Measurements from ENCODE around the gene GUK1.

GUK1 gene

DNA sequence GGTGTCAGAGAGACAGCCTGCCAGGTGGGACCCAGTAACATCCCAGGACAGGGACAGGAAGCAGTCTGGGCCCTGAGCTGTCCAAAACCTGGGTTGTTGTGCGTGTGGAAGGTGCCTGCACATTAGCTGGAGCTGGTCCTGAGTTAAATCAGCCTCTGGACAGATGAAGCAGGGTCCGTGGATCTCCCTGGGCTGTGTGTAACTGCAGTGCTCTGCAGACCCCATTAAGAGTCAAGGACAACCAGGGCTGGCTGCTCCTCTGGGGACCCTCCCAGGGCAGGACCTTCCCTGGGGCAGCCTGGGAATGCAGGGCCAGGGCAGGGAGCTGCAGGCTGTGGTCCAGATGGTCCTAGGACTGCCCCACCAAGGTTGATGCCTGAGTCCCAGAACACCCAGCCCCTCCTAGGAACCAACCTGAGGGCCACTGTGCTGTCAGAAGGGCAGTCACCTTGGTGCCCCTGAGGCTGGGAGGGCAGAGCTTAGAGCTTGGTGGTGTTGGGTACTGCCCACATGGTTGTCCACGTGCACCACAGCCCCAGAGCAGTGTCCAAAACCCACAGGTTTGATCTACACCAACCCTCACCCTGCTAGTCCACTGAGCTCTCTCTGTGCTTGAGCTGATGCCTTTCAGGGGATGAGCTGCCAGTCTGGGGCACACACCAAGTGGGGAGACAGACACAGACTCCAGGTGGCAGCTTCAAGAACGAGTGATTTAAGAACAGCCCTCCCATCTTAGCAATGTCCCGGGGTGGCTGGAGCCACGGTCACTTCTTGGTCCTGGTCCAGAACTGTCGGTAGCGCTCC is 33.9 kb upstream of the GUK1 start:
- TF ChIP-seq, protein P1, sequence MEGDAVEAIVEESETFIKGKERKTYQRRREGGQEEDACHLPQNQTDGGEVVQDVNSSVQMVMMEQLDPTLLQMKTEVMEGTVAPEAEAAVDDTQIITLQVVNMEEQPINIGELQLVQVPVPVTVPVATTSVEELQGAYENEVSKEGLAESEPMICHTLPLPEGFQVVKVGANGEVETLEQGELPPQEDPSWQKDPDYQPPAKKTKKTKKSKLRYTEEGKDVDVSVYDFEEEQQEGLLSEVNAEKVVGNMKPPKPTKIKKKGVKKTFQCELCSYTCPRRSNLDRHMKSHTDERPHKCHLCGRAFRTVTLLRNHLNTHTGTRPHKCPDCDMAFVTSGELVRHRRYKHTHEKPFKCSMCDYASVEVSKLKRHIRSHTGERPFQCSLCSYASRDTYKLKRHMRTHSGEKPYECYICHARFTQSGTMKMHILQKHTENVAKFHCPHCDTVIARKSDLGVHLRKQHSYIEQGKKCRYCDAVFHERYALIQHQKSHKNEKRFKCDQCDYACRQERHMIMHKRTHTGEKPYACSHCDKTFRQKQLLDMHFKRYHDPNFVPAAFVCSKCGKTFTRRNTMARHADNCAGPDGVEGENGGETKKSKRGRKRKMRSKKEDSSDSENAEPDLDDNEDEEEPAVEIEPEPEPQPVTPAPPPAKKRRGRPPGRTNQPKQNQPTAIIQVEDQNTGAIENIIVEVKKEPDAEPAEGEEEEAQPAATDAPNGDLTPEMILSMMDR (IDR thresholded peaks at IDR 0.05), result no peak
- Histone ChIP-seq H3K27ac (no peak overlapping the region), H3K4me3 (no peak overlapping the region)
- DNase-seq (ENCODE audit: low spot score), result no peak

DNA sequence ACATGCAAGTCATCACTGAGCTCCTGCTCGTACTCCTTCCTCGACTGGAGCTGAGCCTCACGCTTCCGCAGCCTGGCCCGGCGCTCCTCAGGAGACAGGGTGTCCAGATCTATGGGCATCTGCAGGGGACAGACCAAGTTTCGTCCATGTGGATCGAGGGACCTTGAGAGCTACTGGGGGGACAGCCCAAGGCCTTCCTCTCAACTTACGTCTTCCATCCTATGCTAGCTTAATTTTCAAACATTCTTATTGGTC is 33.4 kb upstream of the GUK1 start:
- Histone ChIP-seq H3K27ac (no peak overlapping the region), H3K4me3 (no peak overlapping the region)
- DNase-seq (ENCODE audit: low spot score), result no peak
- TF ChIP-seq, protein P1 (IDR thresholded peaks at IDR 0.05), result no peak

DNA sequence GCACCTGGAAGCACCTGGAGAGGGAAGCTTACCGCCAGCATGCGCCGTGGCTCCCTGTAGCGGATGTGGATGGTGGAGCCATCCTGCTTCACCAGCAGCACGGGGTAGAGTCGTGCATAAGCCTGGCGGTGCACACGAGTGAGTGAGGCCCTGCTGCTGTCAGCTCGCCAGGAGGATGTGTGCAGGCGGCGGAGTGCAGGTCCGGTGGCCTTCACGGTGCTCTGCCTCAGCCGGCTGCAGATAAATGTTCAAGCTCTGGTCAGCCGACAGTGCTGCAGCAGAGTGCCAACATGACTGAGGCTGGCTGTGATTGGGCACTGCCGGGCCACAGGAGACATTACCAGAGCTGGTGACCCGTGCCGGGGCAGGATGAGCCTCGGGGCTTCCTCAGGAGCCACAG is 32.4 kb upstream of the GUK1 start:
- Histone ChIP-seq H3K27ac (no peak overlapping the region), H3K4me3 (no peak overlapping the region)
- TF ChIP-seq, protein P1 (IDR thresholded peaks at IDR 0.05), result no peak
- no peak for DNase-seq (ENCODE audit: low spot score)

DNA sequence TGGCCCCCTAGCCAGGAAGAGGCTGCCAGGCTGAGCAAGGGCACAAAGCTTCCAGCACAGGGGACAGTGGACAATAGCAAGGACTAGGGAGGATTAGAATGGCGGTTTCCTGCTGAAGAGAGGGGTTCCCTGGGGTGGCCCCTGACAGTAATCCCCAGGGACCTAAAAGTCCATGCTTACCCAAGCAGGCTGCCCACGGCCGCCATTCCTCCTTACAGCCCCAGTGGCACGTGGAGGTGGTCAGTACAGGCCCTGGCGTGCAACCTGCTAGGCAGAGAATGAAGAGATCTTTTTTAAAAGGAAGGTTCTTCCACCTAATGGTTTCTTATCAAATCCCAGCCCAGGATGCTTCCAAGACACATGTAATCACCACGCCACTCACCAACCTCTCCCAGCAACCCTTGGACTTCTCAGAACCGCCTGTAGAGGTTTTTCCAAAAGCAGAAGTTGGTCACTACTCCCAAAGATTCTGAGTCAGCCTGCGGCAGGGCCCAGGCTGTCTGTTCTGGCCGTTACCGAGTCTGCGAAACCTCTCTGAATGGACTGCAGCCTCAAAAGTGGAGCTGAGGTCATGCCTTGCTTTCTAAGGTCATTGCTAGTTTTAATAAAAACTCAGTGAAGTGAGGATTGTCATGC is 31.9 kb upstream of the GUK1 start:
- no peak for DNase-seq (ENCODE audit: low spot score)
- Histone ChIP-seq H3K27ac (peak overlapping the region; percentile 93 to 96), H3K4me3 (peak overlapping the region; percentile 92)
- TF ChIP-seq, protein P1 (IDR thresholded peaks at IDR 0.05), result no peak

DNA sequence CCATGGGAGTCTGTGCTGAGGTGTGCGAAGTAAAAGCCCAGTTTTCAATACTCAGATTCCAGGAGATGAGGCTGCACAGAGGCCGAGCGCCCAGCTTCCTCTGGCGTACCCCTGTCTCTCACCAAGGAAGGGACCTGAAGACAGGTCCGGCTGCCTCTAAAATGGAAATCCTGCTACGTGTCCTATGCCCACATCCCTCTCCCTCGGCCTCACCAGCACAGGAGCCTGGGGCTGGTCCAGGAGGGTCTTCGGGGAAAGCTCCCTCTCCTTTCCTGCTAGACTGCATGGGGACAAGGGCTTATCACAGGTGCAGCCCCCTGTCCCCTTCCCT is 31.4 kb upstream of the GUK1 start:
- TF ChIP-seq, protein P1 (IDR thresholded peaks at IDR 0.05), result no peak
- no peak for DNase-seq (ENCODE audit: low spot score)
- peak overlapping the region; percentile 93 to 96 for H3K27ac ChIP-seq
- peak overlapping the region; percentile 92 for H3K4me3 ChIP-seq

DNA sequence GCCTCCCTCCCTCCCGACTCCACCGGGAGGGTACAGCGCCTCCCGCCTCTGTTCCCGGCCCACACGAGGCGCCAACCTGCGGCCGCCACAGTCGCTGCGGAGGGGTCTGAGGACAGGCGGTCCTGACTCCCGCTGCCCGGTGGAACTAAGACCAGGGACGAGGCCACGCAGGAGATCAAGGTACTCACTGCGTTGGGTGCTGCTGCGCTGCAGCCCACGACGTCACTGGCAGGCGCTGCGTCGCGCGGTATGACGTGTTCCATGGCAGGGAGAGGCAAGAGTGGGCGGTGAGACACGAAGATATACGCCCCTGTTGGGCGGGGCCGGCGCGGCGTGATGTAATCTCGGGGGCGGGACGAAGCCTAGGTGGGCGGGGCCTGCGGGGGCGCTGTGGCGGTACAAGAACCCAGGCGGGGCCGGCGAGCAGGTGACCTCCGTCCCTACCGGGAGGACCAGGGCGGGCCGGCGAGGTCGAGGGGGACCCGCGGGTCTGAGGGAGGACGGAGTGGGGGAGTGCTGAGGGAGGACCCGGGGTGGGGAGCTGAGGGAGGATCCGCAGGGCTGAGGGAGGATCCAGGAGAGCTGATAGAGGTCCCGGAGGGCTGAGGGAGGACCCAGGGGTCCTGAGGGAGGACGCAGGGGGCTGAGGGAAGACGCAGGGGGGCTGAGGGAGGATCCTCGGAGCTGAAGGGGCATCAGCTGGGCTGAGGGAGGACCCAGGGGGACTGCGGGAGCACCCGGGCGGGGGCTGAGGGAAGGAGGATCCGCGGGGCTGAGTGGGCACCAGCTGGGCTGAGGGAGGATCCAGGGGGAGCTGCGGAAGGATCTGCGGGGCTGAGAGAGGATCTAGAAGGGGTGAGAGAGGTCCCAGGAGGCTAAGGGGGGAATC is 30.8 kb upstream of the GUK1 start, which contains the start of gene MRPL55:
Gene MRPL55 (minus strand): TSS at position 227 of the 889 bp plus-strand sequence. CDS start 1,039 bp downstream, outside the sequence.
- TF ChIP-seq, protein P1 (IDR thresholded peaks at IDR 0.05), result no peak
- peak within 1 kb of the TSS; percentile 92 for H3K4me3 ChIP-seq
- H3K27ac ChIP-seq, result peak within 1 kb of the TSS; percentile 93 to 96
- DNase-seq (ENCODE audit: low spot score), result peak; percentile 99

All from coronary artery (tissue), 2 donors.